VCaP (cell line): ENCODE measurements around the gene OR7D2.
"Not testable (repeated sequence)": the region's sequence is repeated elsewhere in the genome, so short reads cannot be mapped to it uniquely, and the experiment has no call there.

Experiments
- H3K27ac ChIP-seq: fragments of 450-650 bp; 2 replicates; pipeline ENCODE4 v1.5.1; 2017
- CTCF ChIP-seq: fragments of 450-650 bp; conservative IDR thresholded peaks from 2 replicates; pipeline ENCODE4 v1.5.1; 2017; ENCODE audit warnings: mild to moderate bottlenecking, moderate library complexity

OR7D2 gene

GRCh38 chr19:9165261-9165660 is 13.5 kb upstream of the OR7D2 start:
- no peak for TF ChIP-seq CTCF
- no peak overlapping the region for H3K27ac ChIP-seq

GRCh38 chr19:9166846-9167245 is 11.9 kb upstream of the OR7D2 start:
- TF ChIP-seq CTCF, result no peak
- no peak overlapping the region for H3K27ac ChIP-seq

- H3K27ac ChIP-seq, result no peak overlapping the region
- no peak for TF ChIP-seq CTCF
Measured at GRCh38 chr19:9171393-9171991, 7.3 kb upstream of the OR7D2 start.

- TF ChIP-seq CTCF, result no peak
- no peak overlapping the region for H3K27ac ChIP-seq
Measured at GRCh38 chr19:9175326-9175725, 3.5 kb upstream of the OR7D2 start.

GRCh38 chr19:9183000-9183399 is 4.2 kb downstream of the OR7D2 start:
- no peak for TF ChIP-seq CTCF
- no peak overlapping the region for H3K27ac ChIP-seq

GRCh38 chr19:9187191-9187590 is 8.4 kb downstream of the OR7D2 start:
- TF ChIP-seq CTCF, result no peak

GRCh38 chr19:9189535-9189934 is 10.8 kb downstream of the OR7D2 start:
- no peak overlapping the region for H3K27ac ChIP-seq
- no peak for TF ChIP-seq CTCF

More at GRCh38 chr19:9187191-9187590, 8.4 kb downstream of the OR7D2 start:
- no peak overlapping the region for H3K27ac ChIP-seq

GRCh38 chr19:9198044-9198443 is 19.3 kb downstream of the OR7D2 start:
- not testable (repeated sequence) for H3K27ac ChIP-seq
